Tibial nerve (tissue), 4 donors: Measurements from ENCODE around the gene LETM1.

Experiments used
- CTCF ChIP-seq, 5 experiments: fragments of 200-600 bp in 3 of 5; fragments of 450-650 bp in 2 of 5; sonication (generic) in 3 of 5; IDR thresholded peaks; one replicate each; pipeline ENCODE4 v1.5.1; 2016 to 2019; ENCODE audit warnings: antibody characterized with exemption in 5 of 5, mild to moderate bottlenecking in 3 of 5, moderate library complexity in 2 of 5
- EP300 ChIP-seq, 2 donors: sonication (generic); formaldehyde crosslinking; IDR thresholded peaks; one replicate each; pipeline ENCODE4 v1.6.1; 2017; ENCODE audit warnings: antibody characterized with exemption in 2 of 2, mild to moderate bottlenecking in 1 of 2
- POLR2A ChIP-seq, 2 donors: fragments of 450-650 bp; IDR thresholded peaks; one replicate each; pipeline ENCODE4 v1.6.1; 2017; ENCODE audit warnings: antibody characterized with exemption in 2 of 2, mild to moderate bottlenecking in 2 of 2, moderate library complexity in 2 of 2

- no peak for TF ChIP-seq CTCF (IDR thresholded peaks at IDR 0.05)
- no peak for TF ChIP-seq POLR2A (IDR thresholded peaks at IDR 0.05)
- no peak for TF ChIP-seq EP300 (IDR thresholded peaks at IDR 0.05)
These were observed 70.4 kb downstream of the LETM1 start for GRCh38 chr4:1785592-1785991.
